ENCODE results near the gene CAMK4.

The CAMK4 gene

DNA sequence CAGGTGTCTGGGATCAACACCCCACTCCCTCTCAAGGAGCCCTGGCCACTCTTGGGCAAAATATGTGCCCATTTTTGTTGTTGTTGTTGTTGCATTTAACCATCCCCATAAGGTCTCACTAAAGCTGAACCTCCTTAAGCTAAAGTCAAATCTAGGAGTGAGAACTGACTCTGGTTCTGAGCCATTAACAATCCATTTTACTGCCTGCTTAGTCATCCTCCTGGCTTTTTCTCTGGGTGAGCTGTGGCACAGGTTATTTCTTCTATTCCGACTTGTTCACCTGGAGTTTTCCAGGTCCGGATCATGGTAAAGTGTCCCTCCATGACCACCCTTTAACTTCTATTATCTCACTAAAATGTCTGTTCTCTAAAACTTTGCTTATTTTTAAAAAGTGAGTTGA is 85.2 kb downstream of the CAMK4 start:
- Mint-ChIP-seq H3K4me1 (peaks cover 11% of the 10 kb centered on the region), H3K27me3 (ENCODE audit: low read depth) (no peaks in the 10 kb centered on the region), H3K27ac (no peak overlapping the region), H3K36me3 (ENCODE audit: low read depth) (no peaks in the 10 kb centered on the region), H3K4me3 (no peak overlapping the region), H3K9me3 (no peaks in the 10 kb centered on the region)
- no peak for TF ChIP-seq CTCF (IDR thresholded peaks at IDR 0.05; ENCODE audit: unreplicated experiment in 3 of 3)

DNA sequence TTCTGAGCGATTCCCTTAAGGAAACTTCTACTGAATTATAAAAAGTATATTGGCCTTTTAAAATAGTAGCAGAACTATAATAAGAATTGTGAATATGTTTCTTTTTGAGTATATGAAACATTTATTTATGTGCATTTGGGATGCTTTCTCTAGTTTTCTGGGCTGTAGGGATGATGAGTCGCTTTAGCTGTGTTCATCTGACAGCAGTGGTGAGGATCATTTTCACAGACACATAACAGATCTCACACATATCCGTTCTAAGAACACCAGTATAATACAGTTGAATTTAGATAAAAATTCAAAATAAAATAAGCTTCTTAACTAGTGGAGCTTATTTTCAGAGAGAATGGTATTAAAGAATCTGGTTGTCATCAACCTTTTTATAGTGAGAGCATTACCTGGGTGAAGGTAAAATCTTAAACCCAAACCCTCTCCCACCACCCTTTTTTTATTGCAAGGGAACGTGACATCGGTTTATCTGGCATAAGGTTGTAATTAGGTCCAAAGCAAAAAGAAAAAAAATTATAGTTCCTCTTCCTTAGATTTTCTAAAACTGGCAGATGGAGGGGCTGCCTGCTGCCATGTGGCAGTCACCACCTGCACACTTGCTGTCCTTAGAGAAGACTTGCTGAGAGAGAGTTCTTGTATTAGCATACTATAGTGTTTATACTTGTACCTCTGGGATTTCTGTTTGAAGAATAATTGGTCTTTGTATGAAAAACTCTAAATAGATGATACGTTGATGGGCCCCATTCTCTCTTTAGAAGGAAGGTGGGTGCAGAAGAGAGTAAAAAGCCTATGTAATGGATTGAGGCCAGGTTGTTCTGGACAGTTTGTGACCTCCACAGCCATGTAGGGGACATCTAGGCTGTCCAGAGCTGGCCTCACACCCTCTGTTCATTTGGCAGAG is 86.8 kb downstream of the CAMK4 start:
- Mint-ChIP-seq H3K4me1 (peaks cover 11% of the 10 kb centered on the region), H3K4me3 (no peak overlapping the region), H3K9me3 (no peaks in the 10 kb centered on the region), H3K36me3 (ENCODE audit: low read depth) (no peaks in the 10 kb centered on the region), H3K27me3 (ENCODE audit: low read depth) (no peaks in the 10 kb centered on the region), H3K27ac (peak overlapping the region in 2 of 3 experiments; percentile 4 to 52)
- no peak for TF ChIP-seq CTCF (IDR thresholded peaks at IDR 0.05; ENCODE audit: unreplicated experiment in 3 of 3)

DNA sequence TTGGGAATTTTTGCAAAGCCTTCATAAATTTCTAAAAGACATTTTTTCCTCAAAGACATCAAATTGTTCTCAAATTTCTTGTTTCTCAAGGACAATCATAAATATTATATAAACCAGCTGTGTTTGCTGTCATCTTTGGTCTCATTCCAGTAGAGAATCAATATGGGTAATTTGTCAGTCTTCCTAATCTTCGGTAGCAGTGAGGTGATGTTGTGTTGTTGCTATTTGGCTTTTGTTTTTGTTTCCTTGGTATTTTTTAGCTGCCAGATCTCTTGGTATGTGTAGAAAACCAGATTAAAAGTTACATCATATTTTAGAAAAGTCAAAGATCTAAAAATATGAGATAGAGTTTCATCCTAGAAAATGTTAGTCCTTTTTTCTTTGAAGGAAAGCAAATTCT is 87.5 kb downstream of the CAMK4 start:
- Mint-ChIP-seq H3K27ac (peak overlapping the region; percentile 4 to 52 (median 9)), H3K27me3 (ENCODE audit: low read depth) (no peaks in the 10 kb centered on the region), H3K36me3 (ENCODE audit: low read depth) (no peaks in the 10 kb centered on the region), H3K4me1 (peaks cover 11% of the 10 kb centered on the region), H3K4me3 (no peak overlapping the region), H3K9me3 (no peaks in the 10 kb centered on the region)
- no peak for TF ChIP-seq CTCF (IDR thresholded peaks at IDR 0.05; ENCODE audit: unreplicated experiment in 3 of 3)

GRCh38 chr5:111313017-111313724 is 89.0 kb downstream of the CAMK4 start:
- no peak overlapping the region for H3K4me3 Mint-ChIP-seq
- H3K27ac Mint-ChIP-seq, result peak overlapping the region in 1 of 3 experiments; percentile 42
- H3K36me3 Mint-ChIP-seq (ENCODE audit: low read depth), result no peaks in the 10 kb centered on the region
- H3K27me3 Mint-ChIP-seq (ENCODE audit: low read depth), result no peaks in the 10 kb centered on the region
- H3K9me3 Mint-ChIP-seq, result no peaks in the 10 kb centered on the region
- no peak for TF ChIP-seq CTCF (IDR thresholded peaks at IDR 0.05; ENCODE audit: unreplicated experiment in 3 of 3)
- H3K4me1 Mint-ChIP-seq, result peaks cover 11% of the 10 kb centered on the region

DNA sequence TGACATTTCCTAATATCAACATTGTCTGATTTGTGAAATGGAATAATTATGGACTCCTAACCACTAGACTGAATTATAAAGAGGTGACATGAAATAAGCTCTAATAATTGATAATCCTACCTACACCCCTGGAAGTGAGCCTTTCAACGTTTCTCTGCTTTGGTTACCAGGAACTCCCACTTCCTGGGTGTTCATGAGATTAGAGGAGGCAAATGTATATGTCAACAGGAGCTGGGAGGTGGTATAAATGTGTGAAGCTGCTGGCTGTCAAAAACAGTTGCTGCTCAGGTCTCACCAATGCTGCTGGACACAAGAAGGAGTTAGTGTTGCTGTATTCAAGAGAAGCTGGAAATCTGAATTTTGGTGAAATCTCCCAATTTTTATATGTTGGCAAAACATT is 96.8 kb downstream of the CAMK4 start:
- H3K27me3 Mint-ChIP-seq (ENCODE audit: low read depth), result no peaks in the 10 kb centered on the region

More for the DNA sequence above, 96.8 kb downstream of the CAMK4 start:
- no peak for TF ChIP-seq CTCF (IDR thresholded peaks at IDR 0.05; ENCODE audit: unreplicated experiment in 3 of 3)
- Mint-ChIP-seq H3K4me1 (no peaks in the 10 kb centered on the region), H3K9me3 (peaks cover 10% of the 10 kb centered on the region), H3K4me3 (no peak overlapping the region), H3K36me3 (ENCODE audit: low read depth) (no peaks in the 10 kb centered on the region), H3K27ac (no peak overlapping the region)
